Measurements from ENCODE around the gene UNKL. TPM values are rescaled to one million over a fixed set of nuclear protein-coding genes. Genes with fewer than 3 reads are reported as not detected.

Gene UNKL
- total RNA-seq, 2 experiments from 2014 or later: 31.3 to 32.8 TPM

DNA sequence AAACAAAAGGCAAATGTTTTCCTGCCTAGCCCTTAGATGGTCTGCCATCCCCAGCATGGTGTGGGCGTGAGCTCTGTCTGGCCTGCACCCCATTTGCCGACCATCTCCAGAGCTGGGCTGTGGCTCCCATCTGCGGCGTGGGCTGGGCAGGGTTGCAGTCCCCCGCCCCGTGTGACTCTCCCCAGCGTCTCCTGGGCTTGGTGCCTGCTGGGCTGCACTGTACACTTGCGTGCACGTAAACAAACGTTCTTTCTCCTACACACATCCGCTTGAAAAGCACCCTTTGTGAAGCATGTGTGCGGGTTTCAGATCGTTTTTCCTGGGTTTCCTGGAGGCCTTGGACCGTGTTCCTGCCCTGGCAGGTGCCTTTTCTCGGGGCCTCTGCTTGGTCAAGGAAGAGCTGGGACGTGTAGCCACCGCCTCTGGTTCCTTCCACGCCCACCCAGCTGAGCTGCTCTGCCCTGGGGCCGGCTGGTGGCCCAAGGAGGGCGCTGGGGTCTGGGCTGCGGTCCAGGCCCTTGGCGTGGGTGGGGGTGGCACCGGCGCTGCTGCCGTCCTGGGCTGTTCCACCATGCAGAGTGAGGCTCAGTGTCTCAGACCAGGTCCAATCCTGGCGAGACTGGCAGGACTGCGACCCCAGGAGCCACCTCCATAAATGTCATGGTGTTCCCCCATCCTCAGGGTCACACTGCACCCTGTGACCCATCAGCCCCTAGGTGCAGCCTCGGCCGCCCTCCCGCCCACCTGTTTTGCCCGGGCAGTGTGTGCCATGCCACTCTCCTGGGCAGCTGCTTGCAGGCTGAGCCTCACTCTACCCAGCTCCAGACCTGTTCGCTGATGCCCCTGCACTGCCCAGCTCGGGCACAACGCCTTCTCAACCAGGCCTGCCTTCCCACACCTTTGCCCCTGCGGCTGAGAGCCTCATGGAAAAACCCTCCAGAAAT lies 90.9 kb downstream of the UNKL start:
- Mint-ChIP-seq H3K9me3 (ENCODE audit: low read depth) (no peaks in the 10 kb centered on the region), H3K27me3 (no peaks in the 10 kb centered on the region), H3K27ac (no peak overlapping the region), H3K36me3 (ENCODE audit: low read depth) (peaks cover 27% of the 10 kb centered on the region), H3K4me1 (no peaks in the 10 kb centered on the region), H3K4me3 (no peak overlapping the region)
- POLR2A ChIA-PET: no interaction called here
- CTCF ChIA-PET: no interaction called here
- intact Hi-C loops (cut with DNase I, micrococcal nuclease): no loop called here
- ATAC-seq: no peak
- DNase-seq: no peak

DNA sequence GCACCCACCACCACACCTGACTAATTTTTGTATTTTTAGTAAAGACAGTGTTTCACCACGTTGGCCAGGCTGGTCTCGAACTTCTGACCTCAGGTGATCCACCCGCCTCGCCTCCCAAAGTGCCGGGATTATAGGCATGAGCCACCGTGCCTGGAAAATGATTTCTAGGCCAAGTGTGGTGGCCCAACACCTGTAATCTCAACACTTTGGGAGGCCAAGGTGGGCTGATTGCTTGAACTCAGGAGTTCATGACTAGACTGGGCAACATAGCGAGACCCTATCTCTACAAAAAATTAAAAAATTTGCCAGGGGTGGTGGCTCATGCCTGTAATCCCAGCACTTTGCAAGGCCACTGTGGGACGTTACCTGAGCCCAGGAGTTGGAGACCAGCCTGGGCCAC lies 92.1 kb downstream of the UNKL start:
- no peak for ATAC-seq

DNA sequence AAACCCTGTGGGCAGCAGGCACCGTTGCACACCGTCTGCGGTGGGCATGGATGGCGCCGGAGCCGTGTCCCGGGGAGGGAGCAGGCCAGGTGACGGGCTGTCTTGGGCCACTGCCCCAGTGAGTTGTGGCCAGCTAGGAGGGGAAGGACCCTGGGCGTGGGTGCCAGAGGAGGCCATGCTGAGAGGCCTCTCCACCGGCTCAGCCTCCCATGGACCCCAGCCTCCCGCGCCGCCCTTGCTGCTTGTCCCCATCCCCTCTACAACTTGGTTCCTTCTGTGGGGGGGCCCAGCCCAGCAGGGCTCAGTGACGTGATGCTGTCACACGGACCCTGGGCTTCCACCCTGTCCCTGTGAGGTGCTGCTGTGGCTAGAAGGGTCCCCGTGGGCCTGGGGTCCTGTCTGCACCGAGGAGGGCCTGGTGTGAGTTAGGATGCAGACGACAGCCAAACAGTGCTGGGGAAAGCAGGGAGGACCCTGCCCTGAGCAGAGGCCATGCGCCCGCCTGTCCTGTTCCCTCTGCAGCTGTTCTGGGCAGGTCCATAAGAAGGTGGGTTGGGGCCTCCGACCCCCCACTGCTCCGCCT lies 93.8 kb downstream of the UNKL start:
- Mint-ChIP-seq H3K36me3 (ENCODE audit: low read depth) (peaks cover 54% of the 10 kb centered on the region), H3K4me3 (no peak overlapping the region), H3K27me3 (no peaks in the 10 kb centered on the region), H3K4me1 (no peaks in the 10 kb centered on the region), H3K9me3 (ENCODE audit: low read depth) (no peaks in the 10 kb centered on the region), H3K27ac (no peak overlapping the region)
- DNase-seq (no peak), ATAC-seq (no peak)
- CTCF ChIA-PET: no interaction called here
- POLR2A ChIA-PET: no interaction called here
- intact Hi-C loops (cut with DNase I, micrococcal nuclease): no loop called here

More for the DNA sequence above, 92.1 kb downstream of the UNKL start:
- Mint-ChIP-seq H3K4me1 (no peaks in the 10 kb centered on the region), H3K27ac (no peak overlapping the region), H3K27me3 (no peaks in the 10 kb centered on the region), H3K4me3 (no peak overlapping the region), H3K36me3 (ENCODE audit: low read depth) (peaks cover 39% of the 10 kb centered on the region), H3K9me3 (ENCODE audit: low read depth) (no peaks in the 10 kb centered on the region)
- intact Hi-C loops (cut with DNase I, micrococcal nuclease): no loop called here
- ChIA-PET CTCF (no interaction called here), POLR2A (no interaction called here)
- DNase-seq: no peak

DNA sequence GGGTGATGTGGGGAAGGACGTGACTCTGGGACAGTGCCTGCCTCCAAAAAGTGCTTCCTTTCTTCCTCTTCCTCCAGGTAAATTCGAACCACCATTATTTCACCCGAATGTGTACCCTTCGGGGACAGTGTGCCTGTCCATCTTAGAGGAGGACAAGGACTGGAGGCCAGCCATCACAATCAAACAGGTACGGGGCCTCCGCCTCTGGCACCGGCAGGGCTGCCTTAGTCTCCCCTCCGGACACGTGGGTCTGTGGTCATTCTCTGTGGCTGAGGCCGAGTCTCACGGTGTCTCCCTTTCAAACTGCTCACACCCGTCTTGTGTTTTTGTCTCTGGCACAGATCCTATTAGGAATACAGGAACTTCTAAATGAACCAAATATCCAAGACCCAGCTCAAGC lies 94.4 kb downstream of the UNKL start:
- Mint-ChIP-seq H3K36me3 (ENCODE audit: low read depth) (peaks cover 59% of the 10 kb centered on the region), H3K9me3 (ENCODE audit: low read depth) (no peaks in the 10 kb centered on the region), H3K27ac (no peak overlapping the region), H3K4me3 (no peak overlapping the region), H3K4me1 (no peaks in the 10 kb centered on the region), H3K27me3 (no peaks in the 10 kb centered on the region)
- POLR2A ChIA-PET: no interaction called here
- DNase-seq (no peak), ATAC-seq (no peak)
- CTCF ChIA-PET: interaction anchor here (0.6 kb wide), 1 partner anchor 31 kb away, joined by 3 read pairs; no protein-coding TSS in a partner anchor
- intact Hi-C loops (cut with DNase I, micrococcal nuclease): no loop called here

DNA sequence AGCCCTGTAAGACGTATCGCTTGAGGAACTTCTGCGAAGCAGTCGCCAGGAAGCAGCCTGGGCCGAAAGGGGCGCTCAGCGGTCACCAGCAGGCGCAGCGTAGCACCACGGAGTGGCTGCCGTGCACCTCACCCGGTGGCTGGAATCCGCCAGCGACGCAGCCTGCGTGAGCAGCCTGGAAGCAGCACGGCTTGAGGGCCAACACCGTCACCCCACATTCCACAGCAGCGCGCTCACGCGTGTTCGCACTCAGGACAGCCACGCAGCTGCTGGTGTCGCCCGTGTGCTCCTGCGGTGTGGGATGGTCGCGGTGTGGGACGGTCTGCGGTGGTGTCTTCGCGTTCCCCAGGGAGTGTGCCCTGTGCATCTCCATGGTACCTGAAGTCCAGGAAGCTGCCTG lies 95.5 kb downstream of the UNKL start:
- POLR2A ChIA-PET: no interaction called here
- DNase-seq (no peak), ATAC-seq (no peak)
- CTCF ChIA-PET: no interaction called here
- Mint-ChIP-seq H3K27me3 (no peaks in the 10 kb centered on the region), H3K9me3 (ENCODE audit: low read depth) (no peaks in the 10 kb centered on the region), H3K4me1 (peaks cover 4% of the 10 kb centered on the region), H3K4me3 (no peak overlapping the region), H3K36me3 (ENCODE audit: low read depth) (peaks cover 64% of the 10 kb centered on the region), H3K27ac (no peak overlapping the region)
- intact Hi-C loops (cut with DNase I, micrococcal nuclease): no loop called here

DNA sequence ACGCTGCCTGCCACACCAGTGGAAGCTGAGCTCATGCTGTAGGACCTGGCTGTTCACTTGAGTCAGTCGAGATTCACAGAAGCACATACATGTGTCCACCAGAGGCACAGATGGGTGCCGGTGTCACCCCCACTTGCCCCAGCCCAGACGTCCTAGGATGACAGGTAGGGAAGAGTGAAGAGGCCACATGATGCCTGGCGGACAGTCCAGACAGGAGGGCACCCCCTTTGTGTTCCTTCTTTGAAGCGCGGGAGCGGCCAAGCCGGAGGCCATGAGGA lies 96.3 kb downstream of the UNKL start:
- no peaks in the 10 kb centered on the region for H3K27me3 Mint-ChIP-seq
- ATAC-seq (no peak), DNase-seq (no peak)
- no peak overlapping the region for H3K27ac Mint-ChIP-seq
- H3K36me3 Mint-ChIP-seq (ENCODE audit: low read depth): peaks cover 59% of the 10 kb centered on the region
- H3K9me3 Mint-ChIP-seq (ENCODE audit: low read depth): no peaks in the 10 kb centered on the region
- intact Hi-C loops (cut with DNase I, micrococcal nuclease): no loop called here
- peaks cover 4% of the 10 kb centered on the region for H3K4me1 Mint-ChIP-seq
- ChIA-PET POLR2A (interaction anchor here (1.4 kb wide), 1 partner anchor 9 kb away, joined by 3 read pairs; the partner anchor contains the start of gene UBE2I), CTCF (no interaction called here)
- H3K4me3 Mint-ChIP-seq: no peak overlapping the region

DNA sequence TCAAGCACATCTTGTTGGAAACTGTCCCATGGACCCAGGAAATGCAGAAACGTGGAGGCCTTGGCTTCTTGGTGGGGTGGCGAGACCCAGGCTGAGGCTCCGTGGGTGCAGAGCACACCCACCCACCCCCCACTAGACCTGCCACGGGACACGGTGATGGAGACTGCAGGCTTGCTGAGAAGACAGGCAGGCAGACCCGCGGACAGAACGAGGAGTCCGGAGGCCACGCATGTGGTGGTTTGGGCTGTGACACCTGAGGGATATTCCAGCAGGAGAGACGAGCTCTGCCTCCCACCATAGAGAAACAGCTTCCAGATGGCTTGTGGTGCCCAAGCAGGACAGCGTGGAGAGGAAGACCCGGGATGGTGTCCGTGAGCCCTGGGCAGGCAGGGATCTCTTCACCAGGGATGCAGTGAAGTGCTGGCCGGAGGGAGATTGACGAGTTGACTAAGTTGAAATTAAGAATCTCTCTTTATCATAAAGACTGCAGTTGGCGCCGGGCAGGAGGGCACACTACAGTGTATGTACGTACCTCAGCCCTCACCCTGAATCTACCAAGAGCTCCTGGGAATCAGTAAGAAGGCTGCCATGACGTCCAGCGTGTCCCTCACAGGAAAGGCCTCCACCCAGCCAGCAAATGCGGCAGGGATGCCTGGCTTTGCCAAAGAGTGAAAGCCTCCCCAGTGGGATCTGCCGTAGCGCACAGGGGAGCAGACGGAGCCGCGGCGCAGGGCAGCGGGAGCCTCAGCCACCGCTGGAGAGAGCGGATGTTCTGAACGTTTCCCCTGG lies 96.8 kb downstream of the UNKL start:
- peaks cover 62% of the 10 kb centered on the region for H3K36me3 Mint-ChIP-seq (ENCODE audit: low read depth)
- intact Hi-C loops (cut with DNase I, micrococcal nuclease): no loop called here
- H3K4me1 Mint-ChIP-seq: peaks cover 9% of the 10 kb centered on the region
- H3K4me3 Mint-ChIP-seq: no peak overlapping the region
- ChIA-PET CTCF (no interaction called here), POLR2A (interaction anchor here (1.4 kb wide), 1 partner anchor 9 kb away, joined by 3 read pairs; the partner anchor contains the start of gene UBE2I)
- H3K27ac Mint-ChIP-seq: no peak overlapping the region
- H3K27me3 Mint-ChIP-seq: no peaks in the 10 kb centered on the region
- no peak for DNase-seq
- no peaks in the 10 kb centered on the region for H3K9me3 Mint-ChIP-seq (ENCODE audit: low read depth)
- no peak for ATAC-seq

DNA sequence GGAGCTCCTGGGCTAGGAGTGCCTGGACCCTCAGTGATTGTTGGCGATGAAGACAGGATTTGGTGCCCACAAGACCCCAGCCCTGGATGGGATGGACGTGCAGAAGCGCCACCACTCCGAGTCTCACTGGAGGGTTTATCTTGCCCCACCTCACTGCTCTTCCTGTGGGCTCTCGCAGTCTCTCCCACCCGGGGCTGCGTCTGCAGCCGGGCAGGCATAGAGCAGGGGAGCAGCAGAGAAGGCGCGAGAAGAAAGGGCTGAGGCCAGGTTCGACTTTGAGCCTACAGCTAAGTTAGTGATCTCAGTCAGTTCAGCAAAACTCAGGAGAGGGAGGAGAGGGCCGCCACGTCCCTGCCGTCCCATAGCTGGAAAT lies 98.5 kb downstream of the UNKL start:
- no peaks in the 10 kb centered on the region for H3K27me3 Mint-ChIP-seq
- no peak for ATAC-seq
- ChIA-PET CTCF (interaction anchor here (0.7 to 1.5 kb wide), 2 partner anchors 10 to 15 kb away, joined by 3 read pairs; no protein-coding TSS in a partner anchor), POLR2A (interaction anchor here (0.6 kb wide), 1 partner anchor 15 kb away, joined by 3 read pairs; no protein-coding TSS in a partner anchor)
- intact Hi-C loops (cut with DNase I, micrococcal nuclease): no loop called here
- peaks cover 21% of the 10 kb centered on the region for H3K4me1 Mint-ChIP-seq
- no peaks in the 10 kb centered on the region for H3K9me3 Mint-ChIP-seq (ENCODE audit: low read depth)
- no peak overlapping the region for H3K4me3 Mint-ChIP-seq
- DNase-seq: no peak
- H3K27ac Mint-ChIP-seq: no peak overlapping the region
- H3K36me3 Mint-ChIP-seq (ENCODE audit: low read depth): peaks cover 63% of the 10 kb centered on the region

DNA sequence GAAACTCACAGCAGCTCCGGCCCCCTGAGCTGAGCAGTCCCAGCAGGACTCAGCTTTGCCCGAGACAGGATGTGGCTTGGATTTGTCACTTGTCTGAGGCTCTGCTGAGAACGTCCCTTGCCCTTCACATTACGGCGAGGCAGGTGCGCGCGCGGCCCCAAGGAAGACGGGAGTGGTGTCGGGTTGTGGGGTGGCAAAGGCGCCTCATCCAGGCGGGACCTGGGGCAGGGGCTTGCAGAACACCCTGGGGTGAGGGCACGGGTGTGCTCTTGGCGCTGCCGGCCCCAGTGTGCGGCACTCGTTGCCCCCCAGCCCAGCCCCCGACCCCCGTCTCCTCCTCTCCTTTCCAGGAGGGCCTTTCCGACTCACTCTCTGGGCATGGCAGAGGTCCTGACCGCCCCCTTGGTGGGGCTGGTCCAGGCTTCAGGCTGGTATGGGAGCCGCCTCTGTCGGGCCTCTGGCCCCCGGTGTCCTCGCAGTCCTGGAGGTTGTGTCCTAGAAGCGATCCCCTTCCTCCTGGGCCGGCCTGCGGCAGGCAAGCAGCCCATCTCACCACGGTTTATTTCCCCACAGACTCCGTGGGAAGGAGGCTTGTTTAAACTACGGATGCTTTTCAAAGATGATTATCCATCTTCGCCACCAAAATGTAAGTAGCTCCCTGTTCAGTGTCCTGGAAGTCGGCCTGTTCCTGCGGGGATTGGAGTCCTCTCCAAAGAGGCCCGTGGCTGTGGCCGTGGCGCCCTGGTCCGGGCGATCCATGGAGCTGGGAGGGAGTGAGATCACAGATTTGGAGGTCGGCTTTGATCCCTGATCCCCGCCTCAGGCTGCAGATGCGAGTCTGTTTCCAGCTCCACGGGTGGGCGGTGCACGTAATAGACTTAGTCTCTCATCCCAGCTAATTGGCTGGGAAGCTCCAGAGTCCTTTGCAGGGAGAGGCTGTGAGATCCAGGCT lies 99.1 kb downstream of the UNKL start:
- ChIA-PET POLR2A (no interaction called here), CTCF (interaction anchor here (0.7 to 1.5 kb wide), 2 partner anchors 11 to 14 kb away, joined by 3 read pairs; no protein-coding TSS in a partner anchor)
- intact Hi-C loops (cut with DNase I, micrococcal nuclease): no loop called here

DNA sequence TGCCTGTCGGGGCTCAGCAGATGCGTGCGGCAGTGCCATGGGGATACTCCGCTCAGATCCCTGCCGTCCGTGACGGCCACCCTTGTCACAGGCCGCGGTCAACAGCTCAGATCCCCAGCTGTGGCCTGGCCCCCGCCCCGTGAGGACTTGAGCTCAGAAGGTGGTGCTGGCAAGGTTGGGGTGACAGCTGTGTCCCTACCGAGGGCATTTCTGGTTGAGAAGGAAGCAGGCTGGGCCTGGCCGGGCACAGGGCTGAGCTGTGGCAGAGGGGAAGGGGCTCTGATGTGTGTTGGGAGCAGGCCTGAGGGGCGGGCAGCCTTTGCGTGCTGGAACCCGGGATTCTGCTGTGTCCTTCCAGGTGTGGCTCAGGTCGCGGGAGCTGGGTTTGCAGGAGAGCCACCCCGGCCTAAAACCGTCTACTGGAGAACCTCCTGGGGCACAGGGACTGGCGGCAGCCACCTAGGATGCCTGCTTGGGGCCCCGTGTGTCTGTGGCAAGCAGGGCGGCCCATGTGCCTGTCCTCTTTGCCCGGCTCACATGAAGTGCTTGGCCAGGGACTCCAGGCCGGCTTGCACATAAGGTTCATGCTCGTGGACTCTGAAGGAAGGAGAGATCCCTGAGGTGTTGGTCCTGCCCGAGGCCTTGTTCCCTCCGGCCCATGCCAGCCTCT lies 100.0 kb downstream of the UNKL start:
- H3K4me3 Mint-ChIP-seq: no peak overlapping the region
- DNase-seq (no peak), ATAC-seq (no peak)
- no peaks in the 10 kb centered on the region for H3K27me3 Mint-ChIP-seq
- intact Hi-C loops (cut with DNase I, micrococcal nuclease): loop anchor here in 1 of 2 experiments (5.0 kb wide), 1 partner anchor 582 kb away; no protein-coding TSS in a partner anchor
- POLR2A ChIA-PET: no interaction called here
- H3K36me3 Mint-ChIP-seq (ENCODE audit: low read depth): peaks cover 62% of the 10 kb centered on the region
- peaks cover 30% of the 10 kb centered on the region for H3K4me1 Mint-ChIP-seq
- no peaks in the 10 kb centered on the region for H3K9me3 Mint-ChIP-seq (ENCODE audit: low read depth)
- CTCF ChIA-PET: no interaction called here
- H3K27ac Mint-ChIP-seq: no peak overlapping the region

More for the DNA sequence above, 99.1 kb downstream of the UNKL start:
- Mint-ChIP-seq H3K4me1 (peaks cover 27% of the 10 kb centered on the region), H3K4me3 (no peak overlapping the region), H3K27ac (no peak overlapping the region), H3K27me3 (no peaks in the 10 kb centered on the region), H3K9me3 (ENCODE audit: low read depth) (no peaks in the 10 kb centered on the region), H3K36me3 (ENCODE audit: low read depth) (peaks cover 66% of the 10 kb centered on the region)
- DNase-seq: no peak
- no peak for ATAC-seq
